Upper lobe of left lung (tissue), 6 donors: ENCODE results near the gene ACACA. TPM values are rescaled to one million over a fixed set of nuclear protein-coding genes. Genes with fewer than 3 reads are reported as not detected.

Experiments used
- ATAC-seq, 2 donors: fragments of 200-7000 bp; cut with Tn5 transposase; one replicate each; pipeline ENCODE4 v1.9.1; 2022; ENCODE audit warnings: mild to moderate bottlenecking in 2 of 2, moderate library complexity in 2 of 2; ENCODE audit not compliant: low FRiP score in 2 of 2
- DNase-seq, 2 donors: peaks; one replicate each; pipeline ENCODE4 v3.0.0-alpha.2; 2019 to 2020
- H3K27ac ChIP-seq, 4 donors: fragments of 200-600 bp; sonication (generic); one replicate each; pipeline ENCODE4 v1.5.1; 2016 to 2019
- H3K27me3 ChIP-seq, 4 donors: fragments of 200-600 bp; sonication (generic); one replicate each; pipeline ENCODE4 v1.5.1; 2017 to 2019
- H3K36me3 ChIP-seq, 4 donors: fragments of 200-600 bp; sonication (generic); one replicate each; pipeline ENCODE4 v1.5.1; 2016 to 2019
- H3K4me1 ChIP-seq, 4 donors: fragments of 200-600 bp; sonication (generic); one replicate each; pipeline ENCODE4 v1.5.1; 2018 to 2019
- H3K4me3 ChIP-seq, 4 donors: fragments of 200-600 bp; sonication (generic); one replicate each; pipeline ENCODE4 v1.5.1; 2017 to 2019; ENCODE audit warnings: mild to moderate bottlenecking in 2 of 4, moderate library complexity in 1 of 4
- H3K9me3 ChIP-seq, 4 donors: fragments of 200-600 bp; sonication (generic); one replicate each; pipeline ENCODE4 v1.5.1; 2018 to 2019
- CTCF ChIP-seq, 6 experiments: fragments of 450-650 bp in 4 of 6; fragments of 200-600 bp in 2 of 6; sonication (generic) in 2 of 6; IDR thresholded peaks; one replicate each; pipeline ENCODE4 v1.5.1; 2016 to 2019; ENCODE audit warnings: antibody characterized with exemption in 6 of 6
- EP300 ChIP-seq, 4 donors: sonication (generic); formaldehyde crosslinking; IDR thresholded peaks; one replicate each; pipeline ENCODE4 v1.5.1; 2017; ENCODE audit warnings: antibody characterized with exemption in 4 of 4, control low read depth in 2 of 4
- POLR2A ChIP-seq, 4 donors: fragments of 450-650 bp; IDR thresholded peaks; one replicate each; pipeline ENCODE4 v1.5.1; 2016 to 2017; ENCODE audit warnings: antibody characterized with exemption in 4 of 4, mild to moderate bottlenecking in 2 of 4
- POLR2AphosphoS5 ChIP-seq, 2 donors: sonication (generic); formaldehyde crosslinking; IDR thresholded peaks; one replicate each; pipeline ENCODE4 v1.5.1; 2017; ENCODE audit warnings: antibody characterized with exemption in 2 of 2
- WGBS, 2 donors: methylation state at CpG; one replicate each; pipeline ENCODE4 v1.1.5; 2017 to 2018; 5-methylcytosine and 5-hydroxymethylcytosine counted together
- total RNA-seq, 6 donors: library from RNA; depleted of rRNA in 4 of 6; stranded (reverse); fragments of >200 nt in 4 of 6; gene quantifications; one replicate each; pipeline versions ENCODE4 v1.1.0 to v1.2.1, GENCODE V29; 2016 to 2021
- donor health status: DM: no; HTN: no; CAD: no; lungs with moderate emphysema.
- donor health status: DM: no; HTN: yes; CAD: no; lungs with severe emphysema.

ACACA gene
- total RNA-seq, 6 donors from 2014 or later: 55.7 to 129 (median 91.9) TPM

GRCh38 chr17:37179893-37180292 is 226.7 kb downstream of the ACACA start:
- no peak overlapping the region for H3K4me3 ChIP-seq
- peaks cover 0 to 34% (median 14%) of the 10 kb centered on the region in 4 donors for H3K36me3 ChIP-seq
- H3K27ac ChIP-seq: no peak overlapping the region
- H3K4me1 ChIP-seq: no peaks in the 10 kb centered on the region
- no peak for ATAC-seq
- WGBS, 2 donors: 95 to 97% methylated on average over 1 of the region's 1 CpG
- no peak for DNase-seq
- TF ChIP-seq POLR2A (IDR thresholded peaks at IDR 0.05) (no peak), POLR2AphosphoS5 (IDR thresholded peaks at IDR 0.05) (no peak), EP300 (IDR thresholded peaks at IDR 0.05) (no peak), CTCF (IDR thresholded peaks at IDR 0.05) (no peak)
- no peaks in the 10 kb centered on the region for H3K9me3 ChIP-seq
- H3K27me3 ChIP-seq: no peaks in the 10 kb centered on the region

- 65 to 68% methylated on average over 5 of the region's 5 CpGs for WGBS, 2 donors
- Histone ChIP-seq H3K27ac (no peak overlapping the region), H3K4me1 (no peaks in the 10 kb centered on the region), H3K27me3 (no peaks in the 10 kb centered on the region), H3K4me3 (no peak overlapping the region), H3K9me3 (no peaks in the 10 kb centered on the region), H3K36me3 (peaks cover 0 to 34% (median 14%) of the 10 kb centered on the region in 4 donors)
- ATAC-seq (no peak), DNase-seq (no peak)
- no peak for TF ChIP-seq POLR2AphosphoS5 (IDR thresholded peaks at IDR 0.05)
- TF ChIP-seq POLR2A (IDR thresholded peaks at IDR 0.05): no peak
- no peak for TF ChIP-seq EP300 (IDR thresholded peaks at IDR 0.05)
- TF ChIP-seq CTCF (IDR thresholded peaks at IDR 0.05): no peak
Observed at GRCh38 chr17:37177254-37177870, 229.3 kb downstream of the ACACA start.

- H3K36me3 ChIP-seq: peaks cover 0 to 34% (median 14%) of the 10 kb centered on the region in 4 donors
- ATAC-seq (no peak), DNase-seq (no peak)
Observed at GRCh38 chr17:37176723-37177122, 229.9 kb downstream of the ACACA start.

GRCh38 chr17:37174205-37174604 is 232.4 kb downstream of the ACACA start:
- no peak for TF ChIP-seq CTCF (IDR thresholded peaks at IDR 0.05)
- Histone ChIP-seq H3K4me1 (no peaks in the 10 kb centered on the region), H3K36me3 (peaks cover 0 to 16% (median 9%) of the 10 kb centered on the region in 4 donors), H3K4me3 (no peak overlapping the region), H3K9me3 (no peaks in the 10 kb centered on the region), H3K27ac (no peak overlapping the region), H3K27me3 (no peaks in the 10 kb centered on the region)
- DNase-seq: no peak
- no peak for ATAC-seq
- 92 to 96% methylated on average over 5 of the region's 5 CpGs for WGBS, 2 donors

More at GRCh38 chr17:37176723-37177122, 229.9 kb downstream of the ACACA start:
- no peak overlapping the region for H3K4me3 ChIP-seq
- no peaks in the 10 kb centered on the region for H3K9me3 ChIP-seq
- no peaks in the 10 kb centered on the region for H3K27me3 ChIP-seq
- no peak for TF ChIP-seq EP300 (IDR thresholded peaks at IDR 0.05)
- TF ChIP-seq POLR2AphosphoS5 (IDR thresholded peaks at IDR 0.05): no peak
- TF ChIP-seq CTCF (IDR thresholded peaks at IDR 0.05): no peak
- no peak for TF ChIP-seq POLR2A (IDR thresholded peaks at IDR 0.05)
- no peaks in the 10 kb centered on the region for H3K4me1 ChIP-seq
- no peak overlapping the region for H3K27ac ChIP-seq

GRCh38 chr17:37170881-37171425 is 235.7 kb downstream of the ACACA start:
- WGBS, 2 donors: 87 to 93% methylated on average over 2 of the region's 2 CpGs
- H3K27ac ChIP-seq: no peak overlapping the region
- TF ChIP-seq CTCF (IDR thresholded peaks at IDR 0.05) (no peak), EP300 (IDR thresholded peaks at IDR 0.05) (no peak), POLR2AphosphoS5 (IDR thresholded peaks at IDR 0.05) (no peak), POLR2A (IDR thresholded peaks at IDR 0.05) (no peak)
- no peak for DNase-seq
- H3K9me3 ChIP-seq: no peaks in the 10 kb centered on the region
- peaks cover 0 to 4% (median under 1%) of the 10 kb centered on the region in 4 donors for H3K36me3 ChIP-seq
- no peak overlapping the region for H3K4me3 ChIP-seq
- H3K4me1 ChIP-seq: no peaks in the 10 kb centered on the region
- H3K27me3 ChIP-seq: no peaks in the 10 kb centered on the region
- ATAC-seq: no peak
